Keratinocyte (primary cell): ENCODE data around the gene SIK3.

Experiments used
- CTCF ChIP-seq, 3 experiments: IDR thresholded peaks in 1 of 3; conservative IDR thresholded peaks in 1 of 3; optimal IDR thresholded peaks in 1 of 3; 2 replicates in 2 of 3; 3 replicates in 1 of 3; pipeline versions ENCODE3 to v1.5.1; 2011; ENCODE audit warnings: low read length in 3 of 3, mild to moderate bottlenecking in 3 of 3, moderate library complexity in 2 of 3, control low read depth in 1 of 3, inconsistent platforms in 1 of 3; ENCODE audit not compliant: insufficient read depth in 2 of 3; ENCODE audit errors: extremely low read depth in 1 of 3
- EZH2 ChIP-seq: IDR thresholded peaks from one replicate; pipeline ENCODE4 v1.6.1; 2012; ENCODE audit warnings: inconsistent platforms, mild to moderate bottlenecking, low read length, moderate library complexity

DNA sequence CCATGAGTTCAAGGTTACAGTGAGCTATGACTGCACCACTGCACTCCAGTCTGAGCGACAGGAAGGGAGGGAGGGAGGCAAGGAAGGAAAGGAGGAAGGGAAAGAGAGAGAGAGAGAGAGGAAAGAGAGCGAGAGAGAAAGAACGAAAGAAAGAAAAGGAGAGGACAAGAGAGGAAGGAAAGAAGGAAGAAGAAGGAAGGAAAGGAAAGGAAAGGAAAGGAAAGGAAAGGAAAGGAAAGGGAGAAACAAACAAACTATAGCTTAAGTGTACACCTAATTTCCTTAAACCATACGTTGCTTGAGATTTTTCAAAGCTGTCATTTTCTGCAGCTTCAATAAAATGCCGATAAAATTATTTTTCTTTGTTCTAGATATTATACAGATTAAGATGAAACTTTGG, 180.6 kb downstream of the SIK3 start:
- TF ChIP-seq CTCF (optimal IDR thresholded peaks at IDR 0.05 in 1 of 3, IDR thresholded peaks at IDR 0.05 in 1 of 3, conservative IDR thresholded peaks at IDR 0.05 in 1 of 3; ENCODE audit: extremely low read depth in 1 of 3, insufficient read depth in 2 of 3, low read length in 3 of 3) (no peak), EZH2 (no peak)
